Keratinocyte (primary cell): ENCODE results near the gene PLA2G6.

ENCODE experiments used
- CTCF ChIP-seq, 3 experiments: IDR thresholded peaks in 1 of 3; conservative IDR thresholded peaks in 1 of 3; optimal IDR thresholded peaks in 1 of 3; 2 replicates in 2 of 3; 3 replicates in 1 of 3; pipeline versions ENCODE3 to v1.5.1; 2011; ENCODE audit warnings: low read length in 3 of 3, mild to moderate bottlenecking in 3 of 3, moderate library complexity in 2 of 3, control low read depth in 1 of 3, inconsistent platforms in 1 of 3; ENCODE audit not compliant: insufficient read depth in 2 of 3; ENCODE audit errors: extremely low read depth in 1 of 3
- EZH2 ChIP-seq: IDR thresholded peaks from one replicate; pipeline ENCODE4 v1.6.1; 2012; ENCODE audit warnings: inconsistent platforms, mild to moderate bottlenecking, low read length, moderate library complexity

GRCh38 chr22:38173641-38173906 is 8.1 kb downstream of the PLA2G6 start:
- TF ChIP-seq CTCF (optimal IDR thresholded peaks at IDR 0.05 in 1 of 3, IDR thresholded peaks at IDR 0.05 in 1 of 3, conservative IDR thresholded peaks at IDR 0.05 in 1 of 3; ENCODE audit: extremely low read depth in 1 of 3, insufficient read depth in 2 of 3, low read length in 3 of 3), result no peak
- no peak for TF ChIP-seq EZH2
